Stimulated activated CD8-positive, alpha-beta memory T cell treated with anti-CD3 and anti-CD28 coated beads, Interleukin-15, amount 100 ng/mL, for 24 hours (primary cell): Measurements from ENCODE around the gene SELENOV.

Source experiments
- DNase-seq: peaks from one replicate; pipeline ENCODE4 v3.0.0-alpha.2; 2020; ENCODE audit warnings: low read depth

SELENOV gene

DNA sequence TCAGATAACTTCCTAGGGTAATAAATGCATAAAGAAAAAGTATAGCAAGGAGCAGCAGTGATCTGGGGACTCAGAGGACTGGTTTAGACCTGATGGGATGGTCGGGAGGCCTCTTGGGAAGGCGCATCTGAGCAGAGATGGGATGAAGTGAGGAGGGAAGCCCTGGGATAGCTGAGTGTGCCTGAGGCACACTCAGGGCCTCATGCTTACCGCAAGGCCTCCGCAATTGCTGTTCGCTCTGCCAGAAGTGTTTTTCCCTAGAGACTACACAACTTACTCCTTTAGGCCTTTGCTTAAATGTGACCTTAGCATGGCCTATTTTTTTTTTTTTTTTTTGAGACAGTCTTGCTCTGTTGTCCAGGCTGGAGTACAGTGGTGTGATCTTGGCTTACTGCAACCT, 20.3 kb upstream of the SELENOV start:
- DNase-seq, result no peak

- no peak for DNase-seq
These were observed 18.9 kb upstream of the SELENOV start for GRCh38 chr19:39496063-39496462.

DNA sequence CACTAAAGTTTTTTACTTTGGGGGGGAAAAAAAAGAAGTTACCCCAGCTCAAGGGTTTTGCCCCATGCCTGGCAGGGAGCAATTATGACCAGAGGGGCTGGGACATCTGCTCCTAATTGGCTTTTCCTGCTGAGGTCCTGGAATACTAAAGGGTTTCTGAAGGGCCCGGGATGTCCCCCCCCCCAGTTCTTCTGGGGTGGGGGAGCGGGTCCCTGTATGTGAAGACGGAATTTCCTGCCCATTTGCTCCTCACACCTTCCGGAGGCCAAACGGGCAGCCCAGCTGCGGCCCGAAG, 17.3 kb upstream of the SELENOV start:
- DNase-seq, result no peak

- no peak for DNase-seq
These were observed 16.7 kb upstream of the SELENOV start for GRCh38 chr19:39497996-39498797.

- DNase-seq, result no peak
These were observed 15.9 kb upstream of the SELENOV start, which contains the start of gene DLL3 for GRCh38 chr19:39498798-39499642. DLL3 (plus strand) TSS chr19:39498947; CDS start chr19:39498975, 28 bp downstream.

DNA sequence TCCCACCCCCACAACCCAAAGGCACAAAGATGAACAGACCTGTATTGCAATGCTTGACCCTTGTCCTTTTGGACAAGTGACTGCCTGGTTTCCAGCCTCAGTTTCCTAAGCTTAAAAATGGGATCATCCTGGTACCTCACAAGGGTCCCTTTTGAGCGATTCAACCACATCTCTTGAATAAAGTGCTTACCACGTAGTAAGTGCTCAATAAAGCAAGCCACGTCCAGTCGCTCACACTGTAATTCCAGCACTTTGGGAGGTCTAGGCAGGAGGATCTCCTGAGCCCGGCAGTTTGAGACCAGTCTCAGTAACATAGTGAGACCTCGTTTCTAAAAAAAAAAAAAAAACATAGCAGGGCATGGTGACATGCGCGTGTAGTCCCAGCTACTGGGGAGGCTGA, 15.0 kb upstream of the SELENOV start:
- DNase-seq, result no peak

DNA sequence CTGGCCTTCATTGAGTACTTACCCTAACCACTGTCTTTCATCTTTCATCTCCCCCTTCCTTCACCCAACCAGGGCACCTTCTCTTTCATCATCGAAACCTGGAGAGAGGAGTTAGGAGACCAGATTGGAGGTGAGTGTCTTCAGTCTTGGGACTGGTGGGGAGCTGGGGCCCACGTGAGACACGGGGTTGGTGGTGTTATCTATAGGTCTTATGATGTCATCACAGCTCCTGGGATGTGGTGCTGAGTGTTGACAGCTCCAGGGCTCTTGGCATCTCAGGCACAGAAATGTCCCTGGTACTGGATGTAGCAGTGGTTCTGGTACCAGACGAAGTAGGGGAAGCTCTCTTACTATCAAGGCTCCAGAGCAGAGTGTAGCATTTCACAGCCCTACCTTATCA, 14.4 kb upstream of the SELENOV start:
- no peak for DNase-seq

DNA sequence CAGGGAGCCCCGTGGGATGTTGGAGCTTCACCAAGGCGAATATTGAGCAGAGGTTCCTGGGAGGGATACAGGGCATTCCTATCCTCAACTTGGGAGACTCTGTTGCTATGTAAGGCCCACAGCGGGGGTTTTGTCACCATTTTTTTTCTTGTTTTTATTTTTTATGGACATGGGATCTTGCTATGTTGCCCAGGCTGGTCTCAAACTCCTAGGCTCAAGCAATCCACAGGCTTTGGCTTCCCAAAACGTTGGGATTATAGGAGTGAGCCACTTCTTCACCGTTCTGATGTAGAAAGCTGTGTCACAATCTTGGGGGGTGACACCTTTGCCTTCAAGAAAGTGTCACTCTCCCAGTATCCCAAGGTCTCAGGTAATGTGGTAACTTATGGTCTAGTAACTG, 13.6 kb upstream of the SELENOV start:
- no peak for DNase-seq

DNA sequence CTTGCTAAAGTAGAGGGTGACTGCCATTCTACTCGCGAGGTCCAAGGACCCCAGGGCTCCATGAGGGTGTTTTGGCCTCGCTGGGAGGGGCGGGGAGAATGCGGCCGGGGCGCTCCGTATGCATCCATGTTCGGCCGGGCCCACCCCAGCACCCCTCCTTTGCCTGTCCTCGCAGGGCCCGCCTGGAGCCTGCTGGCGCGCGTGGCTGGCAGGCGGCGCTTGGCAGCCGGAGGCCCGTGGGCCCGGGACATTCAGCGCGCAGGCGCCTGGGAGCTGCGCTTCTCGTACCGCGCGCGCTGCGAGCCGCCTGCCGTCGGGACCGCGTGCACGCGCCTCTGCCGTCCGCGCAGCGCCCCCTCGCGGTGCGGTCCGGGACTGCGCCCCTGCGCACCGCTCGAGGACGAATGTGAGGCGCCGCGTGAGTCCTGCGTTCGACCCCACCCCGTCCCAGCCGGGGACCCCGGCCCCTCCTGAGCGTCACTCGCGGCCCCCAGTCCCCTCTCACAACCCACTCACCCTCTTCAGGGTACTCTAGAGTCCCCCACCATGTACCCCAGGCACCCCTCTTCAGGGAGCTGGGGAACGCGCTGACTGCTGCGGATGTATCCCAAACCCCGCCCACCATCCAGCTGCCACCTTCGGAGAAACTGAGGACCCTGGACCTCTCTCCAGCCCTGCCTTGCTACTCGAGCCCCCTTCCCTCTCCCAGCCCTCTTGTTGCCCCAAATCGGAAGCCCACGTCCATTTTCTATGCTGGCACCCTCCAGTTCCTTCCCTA, 12.1 kb upstream of the SELENOV start:
- peak; percentile 80 for DNase-seq

DNA sequence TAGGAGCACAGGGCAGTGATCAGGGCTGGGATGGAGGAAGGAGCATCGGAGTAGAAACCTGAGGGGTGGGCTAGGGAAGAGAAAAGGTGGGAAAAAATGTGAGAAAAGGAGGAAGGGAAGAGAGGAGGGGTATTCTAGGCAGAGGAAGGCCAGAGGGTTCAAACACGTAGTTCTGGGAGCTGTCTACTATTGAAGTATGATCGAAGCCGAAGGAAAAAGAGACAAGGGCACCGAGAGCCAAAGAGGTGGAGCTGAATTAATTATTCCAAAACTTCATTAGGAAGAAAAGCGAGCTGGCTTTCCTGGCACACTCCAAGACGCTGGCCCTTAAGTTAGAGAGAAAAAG, 8.4 kb upstream of the SELENOV start:
- DNase-seq, result no peak

- DNase-seq, result peak; percentile 31
These were observed 7.8 kb upstream of the SELENOV start for GRCh38 chr19:39506944-39507714.

- no peak for DNase-seq
These were observed 7.1 kb upstream of the SELENOV start for GRCh38 chr19:39507715-39508364.

- DNase-seq, result no peak
These were observed 6.3 kb upstream of the SELENOV start for GRCh38 chr19:39508629-39509028.

DNA sequence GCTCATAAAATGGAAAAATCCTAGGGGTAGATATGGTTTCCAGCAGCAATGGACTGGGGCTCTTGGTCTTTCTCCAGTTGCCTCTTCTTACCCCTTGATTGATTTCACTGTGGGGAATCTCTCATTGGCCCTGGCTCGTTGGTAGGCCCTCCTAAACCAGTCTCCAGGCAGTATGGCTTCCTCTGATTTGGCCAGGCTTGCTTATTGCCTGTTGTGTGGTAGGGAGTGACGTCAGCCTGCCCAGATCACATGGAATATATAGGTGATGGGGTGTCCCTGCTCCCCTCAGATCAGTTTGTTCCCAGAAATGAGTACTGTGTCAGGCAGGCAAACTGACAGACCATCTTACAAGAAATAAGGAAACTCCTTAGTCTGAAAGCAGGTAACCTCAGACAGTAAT, 5.7 kb upstream of the SELENOV start:
- DNase-seq, result no peak

DNA sequence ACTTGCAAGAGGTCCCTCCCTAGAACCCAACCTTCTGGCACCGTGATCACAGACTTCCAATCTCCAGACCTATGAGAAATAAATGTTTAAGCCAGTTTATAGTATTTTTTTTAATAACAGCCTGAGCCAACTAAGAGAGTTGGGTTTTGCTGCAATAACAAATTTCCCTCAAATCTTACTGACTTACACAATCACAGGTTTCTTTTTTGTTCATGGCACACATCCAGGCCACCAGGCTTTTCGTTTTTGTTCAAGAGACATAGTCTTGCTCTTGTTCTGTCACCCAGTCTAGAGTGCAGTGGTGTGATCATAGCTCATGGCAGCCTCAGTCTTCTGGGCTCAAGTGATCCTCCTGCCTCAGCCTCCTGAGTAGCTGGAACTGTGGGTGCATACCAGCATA, 2.0 kb upstream of the SELENOV start:
- DNase-seq, result no peak

DNA sequence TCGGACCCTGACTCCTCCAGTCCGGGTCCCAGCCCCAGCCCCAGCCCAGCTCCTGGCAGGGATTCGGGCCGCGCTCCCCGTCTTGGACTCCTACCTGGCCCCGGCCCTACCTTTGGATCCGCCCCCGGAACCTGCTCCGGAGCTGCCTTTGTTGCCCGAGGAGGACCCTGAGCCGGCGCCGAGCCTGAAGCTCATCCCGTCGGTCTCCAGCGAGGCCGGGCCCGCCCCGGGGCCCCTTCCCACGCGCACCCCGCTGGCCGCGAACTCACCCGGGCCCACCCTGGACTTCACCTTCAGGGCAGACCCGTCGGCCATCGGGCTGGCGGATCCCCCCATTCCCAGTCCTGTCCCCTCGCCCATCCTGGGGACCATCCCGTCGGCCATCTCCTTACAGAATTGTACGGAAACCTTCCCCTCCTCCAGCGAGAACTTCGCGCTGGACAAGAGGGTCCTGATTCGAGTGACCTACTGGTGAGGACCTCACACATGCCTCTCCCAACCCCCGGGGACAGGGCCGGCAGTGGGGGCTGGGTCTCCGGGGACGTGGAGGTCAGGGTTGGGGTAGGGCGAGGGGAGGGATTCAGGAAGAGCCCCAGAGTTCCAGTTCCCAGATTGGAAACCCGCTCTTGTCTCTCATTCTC, 732 bp downstream of the SELENOV start:
- no peak for DNase-seq

GRCh38 chr19:39516270-39516669, 1.3 kb downstream of the SELENOV start:
- no peak for DNase-seq

GRCh38 chr19:39517432-39517831, 2.5 kb downstream of the SELENOV start:
- no peak for DNase-seq

DNA sequence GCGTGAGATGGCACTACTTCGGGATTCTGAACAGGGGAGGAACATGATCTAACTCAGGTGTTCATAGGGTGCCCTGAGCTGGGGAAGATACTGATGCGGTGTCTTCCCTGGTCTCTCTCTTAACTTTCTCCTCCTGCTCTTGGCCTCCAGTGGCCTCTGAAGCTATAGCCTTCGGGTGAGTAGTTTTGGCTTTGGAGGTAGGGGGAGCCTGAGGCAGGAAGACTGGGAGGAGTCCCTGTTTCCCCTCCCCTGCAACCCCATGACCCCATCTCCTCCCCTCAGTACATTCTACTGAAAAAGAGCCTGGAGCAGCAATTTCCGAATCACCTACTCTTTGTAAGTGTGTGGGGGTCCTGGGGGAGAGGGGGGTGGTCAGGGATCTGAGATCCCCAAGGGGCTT, 3.5 kb downstream of the SELENOV start:
- no peak for DNase-seq

DNA sequence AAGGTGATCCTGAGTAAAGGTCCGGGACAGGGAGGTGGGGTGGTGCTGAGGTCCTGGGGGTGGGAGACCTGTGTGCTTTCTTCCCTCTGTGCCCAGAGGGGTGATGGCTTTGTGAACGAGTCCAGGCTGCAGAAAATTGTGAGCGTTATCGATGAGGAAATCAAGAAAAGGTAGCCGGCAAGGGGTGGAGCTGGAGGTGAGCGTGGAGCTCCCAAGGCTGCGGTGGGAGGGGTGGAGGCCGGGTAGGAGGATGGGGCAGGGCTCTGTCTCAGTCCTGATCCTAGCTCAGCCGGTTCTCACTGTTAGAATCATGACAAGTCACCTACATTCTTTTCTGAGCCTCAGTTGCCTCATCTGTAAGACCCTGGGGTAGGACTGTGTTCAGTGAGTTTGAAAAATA, 4.0 kb downstream of the SELENOV start:
- DNase-seq, result no peak
